A549 (cell line): Measurements from ENCODE around the gene NPAS2. TPM values are rescaled to one million over a fixed set of nuclear protein-coding genes. Genes with fewer than 3 reads are reported as not detected.

Experiments used
- ATAC-seq, 2 experiments: fragments of 200-7000 bp in 1 of 2; fragments of >200 bp in 1 of 2; cut with Nextera tagmentation in 1 of 2; cut with Tn5 transposase in 1 of 2; 3 replicates each; pipeline versions ENCODE4 v1.8.0 to v1.9.1; 2018 to 2020; ENCODE audit warnings: mild to moderate bottlenecking in 1 of 2, moderate library complexity in 1 of 2
- CTCF ChIA-PET: fragments of 300-600 bp; sonication (Branson Sonifier 250); formaldehyde crosslinking; extraction: SDS; loops from one replicate; lab custom pipeline; 2021; ENCODE audit warnings: antibody characterized with exemption, inconsistent platforms; lab: Yijun Ruan, JAX
- POLR2A ChIA-PET: fragments of 350-600 bp; formaldehyde crosslinking; extraction: SDS; loops from one replicate; lab custom pipeline; 2021; ENCODE audit warnings: antibody characterized with exemption, inconsistent platforms; lab: Yijun Ruan, JAX
- DNase-seq, 2 experiments: peaks; one replicate each; pipeline versions ENCODE4 v3.0.0 to v3.0.0-alpha.2; 2011 to 2016; ENCODE audit warnings: low read depth in 1 of 2, low spot score in 1 of 2
- FAIRE-seq: peaks from 2 replicates; lab custom pipeline; 2011; peaks lifted over from hg19 to GRCh38; lab: Jason Lieb, UNC
- H3K27ac ChIP-seq, 2 experiments: fragments of >200 bp; sonication (Bioruptor Twin); formaldehyde crosslinking; 3 replicates each; pipeline ENCODE4 v1.5.1; 2016 to 2017
- H3K4me1 ChIP-seq: fragments of >200 bp; sonication (Bioruptor Twin); formaldehyde crosslinking; 3 replicates; pipeline ENCODE4 v1.6.1; 2016
- H3K4me2 ChIP-seq: fragments of >200 bp; sonication (Bioruptor Twin); formaldehyde crosslinking; 3 replicates; pipeline ENCODE4 v1.6.1; 2016
- H3K4me3 ChIP-seq: fragments of >200 bp; sonication (Bioruptor Twin); formaldehyde crosslinking; 3 replicates; pipeline ENCODE4 v1.5.1; 2016
- H3K9me3 ChIP-seq: fragments of >200 bp; sonication (Bioruptor Twin); formaldehyde crosslinking; 3 replicates; pipeline ENCODE4 v1.6.1; 2016
- CBX8 ChIP-seq: fragments of 200-600 bp; sonication (generic); IDR thresholded peaks from 2 replicates; pipeline ENCODE4 v1.6.1; 2016
- EHF ChIP-seq: fragments of 250-450 bp; sonication (Bioruptor Pico); IDR thresholded peaks from 2 replicates; pipeline ENCODE4 v1.5.0; 2020; ENCODE audit warnings: mild to moderate bottlenecking
- FOSB ChIP-seq: fragments of 250-450 bp; sonication (Bioruptor Pico); IDR thresholded peaks from 2 replicates; pipeline ENCODE4 v1.5.0; 2020; ENCODE audit warnings: mild to moderate bottlenecking, moderate library complexity
- FOSL2 ChIP-seq, 2 experiments: fragments of 450-650 bp in 1 of 2; fragments of >200 bp in 1 of 2; sonication (Bioruptor Twin) in 1 of 2; formaldehyde crosslinking; IDR thresholded peaks; 2 replicates each; pipeline versions ENCODE4 v1.5.0 to v1.6.1; 2016 to 2020; ENCODE audit warnings: mild to moderate bottlenecking in 1 of 2, moderate library complexity in 1 of 2
- GATA3 ChIP-seq: IDR thresholded peaks from 2 replicates; pipeline ENCODE4 v1.6.1; 2012; ENCODE audit warnings: borderline replicate concordance
- HDAC2 ChIP-seq: fragments of 200-600 bp; sonication (generic); IDR thresholded peaks from 2 replicates; pipeline ENCODE4 v1.6.1; 2016
- HOXA7 ChIP-seq: fragments of 250-450 bp; sonication (Bioruptor Pico); IDR thresholded peaks from 2 replicates; pipeline ENCODE4 v1.5.0; 2020; ENCODE audit warnings: mild to moderate bottlenecking, moderate library complexity
- HOXB5 ChIP-seq: fragments of 250-450 bp; sonication (Bioruptor Pico); IDR thresholded peaks from 2 replicates; pipeline ENCODE4 v1.5.0; 2020; ENCODE audit warnings: mild to moderate bottlenecking, moderate library complexity
- JUNB ChIP-seq: fragments of >200 bp; sonication (Bioruptor Twin); formaldehyde crosslinking; IDR thresholded peaks from 2 replicates; pipeline ENCODE4 v1.6.1; 2016
- MYC ChIP-seq: IDR thresholded peaks from 2 replicates; pipeline ENCODE4 v1.6.1; 2012; ENCODE audit warnings: mild to moderate bottlenecking, inconsistent platforms, low read length, improper control_type of control experiment, borderline replicate concordance
- NR3C1 ChIP-seq: fragments of >200 bp; sonication (Bioruptor Twin); formaldehyde crosslinking; IDR thresholded peaks from 3 replicates; pipeline ENCODE4 v1.6.1; 2017
- PHF8 ChIP-seq: fragments of 200-600 bp; sonication (generic); IDR thresholded peaks from 2 replicates; pipeline ENCODE4 v1.6.1; 2016; ENCODE audit warnings: low read depth, mild to moderate bottlenecking, antibody characterized with exemption, moderate library complexity, borderline replicate concordance
- POLR2AphosphoS2 ChIP-seq: conservative IDR thresholded peaks from 2 replicates; pipeline ENCODE4 v1.6.1; 2012; ENCODE audit warnings: low read length, improper control_type of control experiment, inconsistent platforms
- RARB ChIP-seq: fragments of 250-450 bp; sonication (Bioruptor Pico); IDR thresholded peaks from 2 replicates; pipeline ENCODE4 v1.8.0; 2021; ENCODE audit warnings: mild to moderate bottlenecking, moderate library complexity
- RFX5 ChIP-seq: fragments of 450-650 bp; IDR thresholded peaks from 2 replicates; pipeline ENCODE4 v1.7.1; 2014; ENCODE audit warnings: antibody characterized with exemption, mild to moderate bottlenecking, moderate library complexity
- SREBF2 ChIP-seq: fragments of 450-650 bp; IDR thresholded peaks from 2 replicates; pipeline ENCODE4 v1.6.1; 2014; ENCODE audit warnings: mild to moderate bottlenecking, moderate library complexity
- TFCP2L1 ChIP-seq: fragments of 250-450 bp; sonication (Bioruptor Pico); IDR thresholded peaks from 2 replicates; pipeline ENCODE4 v1.5.0; 2021; ENCODE audit warnings: mild to moderate bottlenecking
- TP53 ChIP-seq: fragments of 250-450 bp; sonication (Bioruptor Pico); IDR thresholded peaks from 2 replicates; pipeline ENCODE4 v1.5.0; 2021; ENCODE audit warnings: mild to moderate bottlenecking, moderate library complexity
- ZC3H11A ChIP-seq: fragments of 450-650 bp; IDR thresholded peaks from 2 replicates; pipeline ENCODE4 v1.6.1; 2014; ENCODE audit warnings: antibody characterized with exemption, mild to moderate bottlenecking
- ZNF302 ChIP-seq: fragments of 250-450 bp; sonication (Bioruptor Pico); IDR thresholded peaks from 2 replicates; pipeline ENCODE4 v1.9.0; 2021; ENCODE audit warnings: inconsistent platforms, mild to moderate bottlenecking, moderate library complexity
- WGBS: methylation state at CpG from one replicate; pipeline ENCODE4 v1.1.6; 2017; ENCODE audit errors: missing lambda C conversion rate; 5-methylcytosine and 5-hydroxymethylcytosine counted together
- polyA plus RNA-seq, 4 experiments: library from polyadenylated mRNA; depleted of rRNA in 3 of 4; stranded (reverse); fragments of >200 nt; fragmentation: RNase III in 1 of 4; extraction: RNeasy Plus Mini Kit Qiagen cat#74134 plus additional on column Dnase treatment in 1 of 4; gene quantifications; 2 replicates in 3 of 4; 3 replicates in 1 of 4; pipeline ENCODE4 v1.2.3, GENCODE V29; 2011 to 2017
- TF ChIP-seq, protein P1 (sequence below): fragments of 200-600 bp; sonication (generic); IDR thresholded peaks from 2 replicates; pipeline ENCODE4 v1.6.1; 2016; ENCODE audit warnings: antibody characterized with exemption, mild to moderate bottlenecking, moderate library complexity
- TF ChIP-seq, protein P2 (sequence below): IDR thresholded peaks from 2 replicates; pipeline ENCODE4 v1.6.1; 2012; ENCODE audit warnings: low read depth, borderline replicate concordance
- TF ChIP-seq, protein P3 (sequence below): IDR thresholded peaks from 2 replicates; pipeline ENCODE4 v1.6.1; 2012
- TF ChIP-seq, protein P4 (sequence below): IDR thresholded peaks from 2 replicates; pipeline ENCODE4 v1.6.1; 2012

Gene NPAS2
- polyA plus RNA-seq, 2 of the 4 experiments (the other 2 are of a cell fraction) = 31.4 to 56.1 TPM

DNA sequence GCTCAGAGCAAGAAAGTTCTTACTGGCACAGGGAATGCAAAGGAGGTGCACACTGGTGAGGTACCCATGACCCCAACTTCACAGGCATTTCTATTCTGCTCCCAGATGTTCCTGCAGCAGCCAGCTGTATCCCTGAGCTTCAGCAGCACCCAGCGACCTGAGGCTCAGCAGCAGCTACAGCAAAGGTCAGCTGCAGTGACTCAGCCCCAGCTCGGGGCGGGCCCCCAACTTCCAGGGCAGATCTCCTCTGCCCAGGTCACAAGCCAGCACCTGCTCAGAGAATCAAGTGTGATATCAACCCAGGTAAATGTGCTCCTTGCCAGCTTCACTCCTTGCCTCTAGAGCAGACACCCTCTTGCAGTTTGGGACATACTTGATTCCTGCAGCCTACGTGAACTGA is 168.0 kb downstream of the NPAS2 start:
- no peak overlapping the region for H3K4me3 ChIP-seq
- H3K4me2 ChIP-seq = no peak overlapping the region
- ChIA-PET CTCF (interaction anchor here (0.9 to 8.7 kb wide), 6 partner anchors 37 to 394 kb away, joined by 3 to 133 read pairs (median 4); no protein-coding TSS in a partner anchor), POLR2A (interaction anchor here (1.9 kb wide), 1 partner anchor 14 kb away, joined by 5 read pairs; the partner anchor contains the start of gene RPL31)
- no peak for DNase-seq
- WGBS = 95% methylated on average over 4 of the region's 4 CpGs
- no peak for ATAC-seq
- H3K9me3 ChIP-seq = no peaks in the 10 kb centered on the region
- H3K27ac ChIP-seq = no peak overlapping the region
- peaks cover 13% of the 10 kb centered on the region for H3K4me1 ChIP-seq
- no peak for FAIRE-seq
- TF ChIP-seq, protein P1, sequence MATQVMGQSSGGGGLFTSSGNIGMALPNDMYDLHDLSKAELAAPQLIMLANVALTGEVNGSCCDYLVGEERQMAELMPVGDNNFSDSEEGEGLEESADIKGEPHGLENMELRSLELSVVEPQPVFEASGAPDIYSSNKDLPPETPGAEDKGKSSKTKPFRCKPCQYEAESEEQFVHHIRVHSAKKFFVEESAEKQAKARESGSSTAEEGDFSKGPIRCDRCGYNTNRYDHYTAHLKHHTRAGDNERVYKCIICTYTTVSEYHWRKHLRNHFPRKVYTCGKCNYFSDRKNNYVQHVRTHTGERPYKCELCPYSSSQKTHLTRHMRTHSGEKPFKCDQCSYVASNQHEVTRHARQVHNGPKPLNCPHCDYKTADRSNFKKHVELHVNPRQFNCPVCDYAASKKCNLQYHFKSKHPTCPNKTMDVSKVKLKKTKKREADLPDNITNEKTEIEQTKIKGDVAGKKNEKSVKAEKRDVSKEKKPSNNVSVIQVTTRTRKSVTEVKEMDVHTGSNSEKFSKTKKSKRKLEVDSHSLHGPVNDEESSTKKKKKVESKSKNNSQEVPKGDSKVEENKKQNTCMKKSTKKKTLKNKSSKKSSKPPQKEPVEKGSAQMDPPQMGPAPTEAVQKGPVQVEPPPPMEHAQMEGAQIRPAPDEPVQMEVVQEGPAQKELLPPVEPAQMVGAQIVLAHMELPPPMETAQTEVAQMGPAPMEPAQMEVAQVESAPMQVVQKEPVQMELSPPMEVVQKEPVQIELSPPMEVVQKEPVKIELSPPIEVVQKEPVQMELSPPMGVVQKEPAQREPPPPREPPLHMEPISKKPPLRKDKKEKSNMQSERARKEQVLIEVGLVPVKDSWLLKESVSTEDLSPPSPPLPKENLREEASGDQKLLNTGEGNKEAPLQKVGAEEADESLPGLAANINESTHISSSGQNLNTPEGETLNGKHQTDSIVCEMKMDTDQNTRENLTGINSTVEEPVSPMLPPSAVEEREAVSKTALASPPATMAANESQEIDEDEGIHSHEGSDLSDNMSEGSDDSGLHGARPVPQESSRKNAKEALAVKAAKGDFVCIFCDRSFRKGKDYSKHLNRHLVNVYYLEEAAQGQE = no peak
- no peak for TF ChIP-seq RFX5
- TF ChIP-seq ZNF302 (CRISPR knock-in tag) = no peak
- TF ChIP-seq FOSL2 (IDR thresholded peaks at IDR 0.05) = no peak
- TF ChIP-seq FOSL2 (CRISPR knock-in tag; IDR thresholded peaks at IDR 0.05) = no peak
- TF ChIP-seq RARB = no peak
- TF ChIP-seq HOXB5 (CRISPR knock-in tag) = no peak
- TF ChIP-seq TFCP2L1 (CRISPR knock-in tag) = no peak

DNA sequence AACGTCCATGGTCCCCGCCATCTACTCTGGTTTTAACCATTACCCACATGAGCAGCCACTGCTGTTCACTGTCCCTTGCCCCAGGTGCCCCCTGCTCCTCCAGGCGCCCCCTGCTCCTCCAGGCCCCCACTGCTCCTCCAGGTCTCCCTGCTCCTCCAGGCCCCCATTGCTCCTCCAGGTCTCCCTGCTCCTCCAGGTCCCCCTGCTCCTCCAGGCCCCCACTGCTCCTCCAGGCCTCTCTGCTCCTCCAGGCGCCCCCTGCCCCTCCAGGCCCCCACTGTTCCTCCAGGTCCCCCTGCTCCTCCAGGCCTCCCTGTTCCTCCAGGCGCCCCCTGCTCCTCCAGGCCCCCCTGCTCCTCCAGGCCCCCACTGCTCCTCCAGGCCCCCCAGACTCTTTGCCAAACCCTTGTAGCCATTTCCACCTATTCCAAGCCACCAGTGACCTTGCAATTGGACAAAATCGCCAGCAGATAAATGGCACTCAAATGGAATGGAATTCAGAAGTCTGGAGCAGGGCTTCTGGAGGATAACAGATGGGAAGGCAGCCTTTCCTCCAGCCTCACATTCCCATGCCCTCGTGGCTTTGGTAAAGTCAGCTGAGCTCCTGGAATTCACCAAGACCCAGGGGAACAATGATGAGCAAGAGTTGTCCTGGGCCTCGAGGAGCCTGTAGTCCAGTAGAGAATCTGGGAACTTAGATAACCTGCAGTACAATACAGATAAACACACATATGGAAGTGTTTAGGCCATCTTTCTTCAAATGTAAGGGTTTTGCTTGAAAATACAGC is 168.9 kb downstream of the NPAS2 start:
- WGBS = 90% methylated on average over 5 of the region's 8 CpGs
- no peak for DNase-seq
- TF ChIP-seq SREBF2 (no peak), HDAC2 (no peak)
- TF ChIP-seq, protein P2, sequence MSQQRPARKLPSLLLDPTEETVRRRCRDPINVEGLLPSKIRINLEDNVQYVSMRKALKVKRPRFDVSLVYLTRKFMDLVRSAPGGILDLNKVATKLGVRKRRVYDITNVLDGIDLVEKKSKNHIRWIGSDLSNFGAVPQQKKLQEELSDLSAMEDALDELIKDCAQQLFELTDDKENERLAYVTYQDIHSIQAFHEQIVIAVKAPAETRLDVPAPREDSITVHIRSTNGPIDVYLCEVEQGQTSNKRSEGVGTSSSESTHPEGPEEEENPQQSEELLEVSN = no peak
- CTCF ChIA-PET = interaction anchor here (0.6 to 8.7 kb wide), 7 partner anchors 36 to 395 kb away, joined by 3 to 133 read pairs (median 4); no protein-coding TSS in a partner anchor
- no peak for ATAC-seq
- Histone ChIP-seq H3K27ac (no peak overlapping the region), H3K4me2 (no peak overlapping the region), H3K4me3 (no peak overlapping the region), H3K9me3 (no peaks in the 10 kb centered on the region), H3K4me1 (peaks cover 10% of the 10 kb centered on the region)
- POLR2A ChIA-PET = interaction anchor here (0.7 kb wide), 1 partner anchor 163 kb away, joined by 6 read pairs; no protein-coding TSS in a partner anchor
- FAIRE-seq = no peak

DNA sequence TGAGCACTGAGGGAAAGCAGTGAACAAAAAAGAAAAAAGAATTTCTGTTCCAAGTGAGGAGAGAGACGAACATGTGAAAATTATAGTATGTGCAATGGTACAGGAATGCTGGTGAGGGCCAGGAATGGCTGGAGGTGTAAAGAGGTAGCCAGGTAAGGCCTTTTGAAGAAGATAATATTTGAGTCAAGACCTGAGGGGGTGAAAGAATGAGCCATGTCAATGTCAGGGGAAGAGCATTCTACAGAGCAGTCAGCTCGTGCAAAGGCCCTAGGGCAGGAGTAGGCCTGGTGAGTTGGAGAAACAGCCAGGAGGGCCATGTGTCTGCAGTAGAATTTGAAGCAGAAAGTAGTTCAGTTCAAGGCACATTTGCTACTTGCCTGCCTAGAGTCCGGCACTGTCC is 169.7 kb downstream of the NPAS2 start:
- ChIA-PET POLR2A (no interaction called here), CTCF (interaction anchor here (0.6 to 8.7 kb wide), 3 partner anchors 363 to 395 kb away, joined by 3 to 133 read pairs (median 5); no protein-coding TSS in a partner anchor)
- no peak overlapping the region for H3K27ac ChIP-seq
- no peak overlapping the region for H3K4me2 ChIP-seq
- no peak for ATAC-seq
- H3K4me3 ChIP-seq = no peak overlapping the region
- FAIRE-seq = no peak
- no peak for DNase-seq
- no peaks in the 10 kb centered on the region for H3K9me3 ChIP-seq
- peaks cover 2% of the 10 kb centered on the region; the same call in 2 of the 3 replicates for H3K4me1 ChIP-seq
- 90% methylated on average over 3 of the region's 3 CpGs for WGBS
- TF ChIP-seq POLR2AphosphoS2 = no peak
- TF ChIP-seq NR3C1 = no peak
- no peak for TF ChIP-seq TP53 (CRISPR knock-in tag)
- no peak for TF ChIP-seq HOXA7 (CRISPR knock-in tag)
- TF ChIP-seq SREBF2 = no peak
- TF ChIP-seq MYC = no peak
- no peak for TF ChIP-seq CBX8
- TF ChIP-seq, protein P3, sequence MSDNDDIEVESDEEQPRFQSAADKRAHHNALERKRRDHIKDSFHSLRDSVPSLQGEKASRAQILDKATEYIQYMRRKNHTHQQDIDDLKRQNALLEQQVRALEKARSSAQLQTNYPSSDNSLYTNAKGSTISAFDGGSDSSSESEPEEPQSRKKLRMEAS = no peak
- TF ChIP-seq JUNB = no peak
- TF ChIP-seq, protein P1 = no peak
- TF ChIP-seq GATA3 = no peak
- no peak for TF ChIP-seq ZNF302 (CRISPR knock-in tag)
- TF ChIP-seq EHF (CRISPR knock-in tag) = no peak
- no peak for TF ChIP-seq RARB
- TF ChIP-seq ZC3H11A = no peak
- no peak for TF ChIP-seq PHF8
- TF ChIP-seq, protein P4, sequence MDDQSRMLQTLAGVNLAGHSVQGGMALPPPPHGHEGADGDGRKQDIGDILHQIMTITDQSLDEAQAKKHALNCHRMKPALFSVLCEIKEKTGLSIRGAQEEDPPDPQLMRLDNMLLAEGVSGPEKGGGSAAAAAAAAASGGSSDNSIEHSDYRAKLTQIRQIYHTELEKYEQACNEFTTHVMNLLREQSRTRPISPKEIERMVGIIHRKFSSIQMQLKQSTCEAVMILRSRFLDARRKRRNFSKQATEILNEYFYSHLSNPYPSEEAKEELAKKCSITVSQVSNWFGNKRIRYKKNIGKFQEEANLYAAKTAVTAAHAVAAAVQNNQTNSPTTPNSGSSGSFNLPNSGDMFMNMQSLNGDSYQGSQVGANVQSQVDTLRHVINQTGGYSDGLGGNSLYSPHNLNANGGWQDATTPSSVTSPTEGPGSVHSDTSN = no peak
- TF ChIP-seq FOSB = no peak
